Smooth muscle cell (in vitro differentiated cells): ENCODE measurements around the gene SPATA32. TPM values are rescaled to one million over a fixed set of nuclear protein-coding genes. Genes with fewer than 3 reads are reported as not detected.

Source experiments
- DNase-seq: peaks from one replicate; lab custom pipeline; 2025; ENCODE audit not compliant: unreplicated experiment; lab: John Stamatoyannopoulos, UW
- H2AFZ ChIP-seq: fragments of 200-600 bp; sonication (generic); 2 replicates; pipeline ENCODE4 v1.6.0; 2016; ENCODE audit warnings: antibody characterized with exemption, low read depth, mild to moderate bottlenecking
- H3F3A ChIP-seq: fragments of 200-600 bp; sonication (generic); 2 replicates; pipeline ENCODE4 v1.6.0; 2017; ENCODE audit warnings: antibody characterized with exemption, low read depth
- H3K27ac ChIP-seq: fragments of 200-600 bp; sonication (generic); 2 replicates; pipeline ENCODE4 v1.5.1; 2016; ENCODE audit warnings: low read depth, mild to moderate bottlenecking
- H3K27me3 ChIP-seq: fragments of 200-600 bp; sonication (generic); 2 replicates; pipeline ENCODE4 v1.6.1; 2016; ENCODE audit warnings: low read depth, mild to moderate bottlenecking
- H3K36me3 ChIP-seq: fragments of 200-600 bp; sonication (generic); 2 replicates; pipeline ENCODE4 v1.5.1; 2016; ENCODE audit warnings: low read depth
- H3K4me1 ChIP-seq: fragments of 200-600 bp; sonication (generic); 2 replicates; pipeline ENCODE4 v1.5.1; 2016; ENCODE audit warnings: low read depth
- H3K4me2 ChIP-seq: fragments of 200-600 bp; sonication (generic); 2 replicates; pipeline ENCODE4 v1.6.0; 2016; ENCODE audit warnings: mild to moderate bottlenecking
- H3K4me3 ChIP-seq: fragments of 200-600 bp; sonication (generic); 2 replicates; pipeline ENCODE4 v1.5.1; 2016; ENCODE audit warnings: mild to moderate bottlenecking
- H3K79me2 ChIP-seq: fragments of 200-600 bp; sonication (generic); 2 replicates; pipeline ENCODE4 v1.6.0; 2016; ENCODE audit warnings: low read depth, mild to moderate bottlenecking
- H3K9ac ChIP-seq: fragments of 200-600 bp; sonication (generic); 2 replicates; pipeline ENCODE4 v1.6.0; 2016; ENCODE audit warnings: low read depth
- H3K9me3 ChIP-seq: fragments of 200-600 bp; sonication (generic); replicated peaks from 2 replicates; pipeline ENCODE4 v1.5.1; 2016; ENCODE audit warnings: low read depth
- H4K20me1 ChIP-seq: fragments of 200-600 bp; sonication (generic); 2 replicates; pipeline ENCODE4 v1.6.0; 2016; ENCODE audit warnings: low read depth
- CTCF ChIP-seq: fragments of 200-600 bp; sonication (generic); IDR thresholded peaks from 2 replicates; pipeline ENCODE4 v1.5.1; 2017; ENCODE audit warnings: borderline replicate concordance, mild to moderate bottlenecking, antibody characterized with exemption; ENCODE audit not compliant: insufficient read depth, poor library complexity, severe bottlenecking
- WGBS: methylation state at CpG from one replicate; pipeline ENCODE4 v1.1.7; 2016; ENCODE audit warnings: low lambda C conversion rate; 5-methylcytosine and 5-hydroxymethylcytosine counted together
- polyA plus RNA-seq: library from polyadenylated mRNA; unstranded; fragments of >200 nt; fragmentation: Nextera tagmentation; extraction: Ambion mirVana; gene quantifications from 2 replicates; pipeline ENCODE4 v1.2.1, GENCODE V29; 2016
- total RNA-seq: library from RNA; depleted of rRNA; stranded (reverse); fragments of >200 nt; gene quantifications from 2 replicates; pipeline ENCODE4 v1.2.3, GENCODE V29; 2014

Gene SPATA32
- total and polyA plus RNA-seq, 2 experiments from 2014 or later: not detected

- Histone ChIP-seq H3K27me3 (no peaks in the 10 kb centered on the region), H3F3A (no peaks in the 10 kb centered on the region), H3K9me3 (no peaks in the 10 kb centered on the region), H3K4me3 (no peak overlapping the region), H3K36me3 (no peaks in the 10 kb centered on the region), H3K4me2 (peak overlapping the region; percentile 8), H4K20me1 (no peaks in the 10 kb centered on the region), H3K79me2 (no peaks in the 10 kb centered on the region), H3K27ac (peak overlapping the region; percentile 29), H2AFZ (no peak overlapping the region), H3K9ac (peak overlapping the region; percentile 36), H3K4me1 (no peaks in the 10 kb centered on the region)
- TF ChIP-seq CTCF: no peak
- 73% methylated on average over 21 of the region's 21 CpGs for WGBS
- DNase-seq: peak; percentile 22
These were observed 21.1 kb upstream of the SPATA32 start for GRCh38 chr17:45282683-45283644.

GRCh38 chr17:45279898-45280297 is 18.0 kb upstream of the SPATA32 start:
- no peaks in the 10 kb centered on the region for H3F3A ChIP-seq
- no peak for DNase-seq
- H3K4me3 ChIP-seq: no peak overlapping the region
- no peak overlapping the region for H2AFZ ChIP-seq
- WGBS: 98% methylated on average over 3 of the region's 3 CpGs
- no peak overlapping the region for H3K9ac ChIP-seq
- no peaks in the 10 kb centered on the region for H3K9me3 ChIP-seq
- no peaks in the 10 kb centered on the region for H3K27me3 ChIP-seq
- no peaks in the 10 kb centered on the region for H3K4me1 ChIP-seq
- no peak overlapping the region for H3K27ac ChIP-seq
- no peaks in the 10 kb centered on the region for H3K36me3 ChIP-seq
- no peaks in the 10 kb centered on the region for H3K79me2 ChIP-seq
- H4K20me1 ChIP-seq: no peaks in the 10 kb centered on the region
- H3K4me2 ChIP-seq: no peak overlapping the region
- no peak for TF ChIP-seq CTCF

- no peaks in the 10 kb centered on the region for H3K27me3 ChIP-seq
- no peaks in the 10 kb centered on the region for H3K36me3 ChIP-seq
- 81% methylated on average over 7 of the region's 7 CpGs for WGBS
- H3K4me1 ChIP-seq: no peaks in the 10 kb centered on the region
- H2AFZ ChIP-seq: no peak overlapping the region
- H3K27ac ChIP-seq: no peak overlapping the region
- no peak overlapping the region for H3K4me2 ChIP-seq
- H3K9ac ChIP-seq: no peak overlapping the region
- no peaks in the 10 kb centered on the region for H3F3A ChIP-seq
- no peak overlapping the region for H3K4me3 ChIP-seq
- TF ChIP-seq CTCF: no peak
- no peaks in the 10 kb centered on the region for H3K9me3 ChIP-seq
- H4K20me1 ChIP-seq: no peaks in the 10 kb centered on the region
- DNase-seq: no peak
- no peaks in the 10 kb centered on the region for H3K79me2 ChIP-seq
These were observed 16.1 kb upstream of the SPATA32 start for GRCh38 chr17:45277992-45278391.
